ENCODE measurements around the gene TNNI3. TPM values are rescaled to one million over a fixed set of nuclear protein-coding genes. Genes with fewer than 3 reads are reported as not detected.
A peak's percentile ranks its signal among the peaks of the same experiment; 100 is the strongest.

Gene TNNI3
- not detected in 2 replicates for total RNA-seq (2012; rRNA removed)
- polyA plus RNA-seq (2012; rRNA removed): not detected in 2 replicates
- polyA plus RNA-seq (2012; cell fraction: cytosol; rRNA removed): 0.09 and 0.24 TPM in 2 replicates
- polyA plus RNA-seq (2012; cell fraction: nucleus; rRNA removed; ENCODE audit: low replicate concordance): 0.26 and 0.28 TPM in 2 replicates
- percentile 11 among the genes with signal in this experiment for Bru-seq, nascent RNA
- not detected for BruChase-seq, experiment 1, labeled RNA remaining after a 6-hour chase
- not detected for BruChase-seq, experiment 2, labeled RNA remaining after a 2-hour chase
- long read RNA-seq: 0 reads

DNA sequence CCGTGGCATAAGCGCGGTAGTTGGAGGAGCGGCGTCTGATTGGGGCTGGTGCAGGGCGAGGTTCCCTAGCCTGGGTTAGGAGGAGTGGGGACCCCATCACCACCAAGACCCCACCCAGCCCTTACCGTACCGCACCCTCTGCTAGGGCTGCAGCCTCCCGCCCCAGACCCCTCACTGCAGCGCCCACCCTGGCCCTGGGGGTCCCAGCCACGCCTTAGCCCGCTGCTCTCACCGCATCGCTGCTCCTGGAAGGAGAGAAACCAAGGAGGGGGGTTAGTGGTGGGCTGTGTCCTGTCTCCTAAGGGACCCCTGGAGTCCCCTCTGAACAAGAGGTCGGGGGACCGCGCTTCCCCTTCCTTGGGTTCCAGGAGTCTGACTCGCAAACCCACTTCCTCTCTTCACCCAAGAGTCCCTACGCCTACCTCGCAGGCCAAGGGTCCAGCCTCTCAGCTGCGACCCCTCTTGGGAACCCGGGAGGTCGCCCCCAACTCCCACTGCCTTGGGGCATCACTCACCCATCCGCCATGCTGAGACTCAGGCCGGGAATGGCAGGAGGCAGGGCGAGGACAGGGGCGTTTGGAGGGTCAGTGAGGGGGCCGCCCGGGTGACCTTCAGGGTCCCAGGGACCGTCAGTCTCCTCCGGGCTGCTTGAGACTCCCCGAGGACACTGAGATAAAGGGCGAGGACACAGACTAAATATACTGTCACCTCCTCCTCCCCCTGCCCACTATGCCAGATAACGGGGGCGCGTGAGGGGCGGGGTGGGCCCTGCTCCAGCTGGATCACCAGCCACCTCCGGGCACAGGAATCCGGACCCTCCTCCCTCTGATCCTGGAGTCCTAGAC lies at the start of gene TNNI3:
Gene TNNI3, minus strand, starts transcription at position 669 of the 845 bp plus-strand sequence. Its CDS starts 143 bp downstream, at position 526.
- ATAC-seq (ENCODE audit: low read depth): no peak
- H3K14ac ChIP-seq (replicated peaks; ENCODE audit: low read depth, low read length): no peak within 1 kb of the TSS
- H3K9ac ChIP-seq (ENCODE audit: low read depth, low read length): no peak within 1 kb of the TSS
- no peaks in the 10 kb centered on the region for H3K9me3 ChIP-seq (ENCODE audit: control insufficient read depth, insufficient read depth, low read length)
- H3K23ac ChIP-seq (ENCODE audit: low read depth, low read length): no peak within 1 kb of the TSS
- dilution Hi-C loops (cut with HindIII; ENCODE audit: low sequenced_read_pairs, unreplicated experiment) (no loop called here), in situ Hi-C loops (cut with MboI; ENCODE audit: low sequenced_read_pairs) (no loop called here), intact Hi-C loops (cut with micrococcal nuclease) (no loop called here)
- no peak within 1 kb of the TSS for H3K18ac ChIP-seq (ENCODE audit: low read depth, low read length)
- no peak within 1 kb of the TSS for H4K8ac ChIP-seq (ENCODE audit: low read depth in 2 of 2, low read length in 2 of 2)
- H2AK9ac ChIP-seq (replicated peaks; ENCODE audit: low read depth, low read length, poor library complexity): no peak within 1 kb of the TSS
- H2BK5ac ChIP-seq (ENCODE audit: low read depth, low read length, poor library complexity, severe bottlenecking): no peak within 1 kb of the TSS
- H3K9me1 ChIP-seq (ENCODE audit: insufficient read depth, low read length): no peaks in the 10 kb centered on the region
- POLR2A ChIA-PET (ENCODE audit: unreplicated experiment): no interaction called here
- no peaks in the 10 kb centered on the region for H3K79me1 ChIP-seq (ENCODE audit: low read depth in 1 of 2, low read length in 2 of 2)
- no peak within 1 kb of the TSS for H2BK15ac ChIP-seq (ENCODE audit: low read depth, low read length)
- peaks cover 40% of the 10 kb centered on the region for H3K27me3 ChIP-seq (ENCODE audit: control insufficient read depth, insufficient read depth, low read length)
- H3K36me3 ChIP-seq (ENCODE audit: control insufficient read depth, insufficient read depth, low read length): no peaks in the 10 kb centered on the region
- H3K56ac ChIP-seq (ENCODE audit: extremely low read depth, insufficient read depth, low read length): no peak within 1 kb of the TSS
- H3K4ac ChIP-seq (ENCODE audit: low read depth, low read length): no peak within 1 kb of the TSS
- no peak within 1 kb of the TSS for H2BK120ac ChIP-seq (ENCODE audit: low read depth, low read length)
- H4K20me1 ChIP-seq (ENCODE audit: insufficient read depth, low read length): no peaks in the 10 kb centered on the region
- no peak within 1 kb of the TSS for H2AK5ac ChIP-seq (ENCODE audit: low read depth, low read length)
- CTCF ChIA-PET: no interaction called here
- no peak within 1 kb of the TSS for H3K4me2 ChIP-seq (ENCODE audit: low read depth, low read length)
- H3K27ac ChIP-seq (ENCODE audit: insufficient read depth, low read length): no peak within 1 kb of the TSS
- peak within 1 kb of the TSS; percentile 71 for H2AFZ ChIP-seq (replicated peaks; ENCODE audit: low read length, poor library complexity)
- no peak within 1 kb of the TSS for H4K5ac ChIP-seq (ENCODE audit: low read depth, low read length)
- no TSS peak for BruUV-seq (replicated peaks)
- DNase-seq: no peak
- 50% methylated on average over 7 of the region's 39 CpGs; no CpG with 5 or more reads in 1 of the 2 experiments for WGBS, 2 experiments (ENCODE audit: extremely low coverage in 2 of 2, insufficient read length in 1 of 2)
- H2BK20ac ChIP-seq (ENCODE audit: low read depth, low read length): no peak within 1 kb of the TSS
- no peak within 1 kb of the TSS for H4K91ac ChIP-seq (ENCODE audit: insufficient read depth, low read depth, low read length)
- peaks cover 2% of the 10 kb centered on the region; the same call in 1 of the 2 replicates for H3K4me1 ChIP-seq (ENCODE audit: control insufficient read depth, insufficient read depth, low read length)
- H3K4me3 ChIP-seq (ENCODE audit: insufficient read depth, low read depth, low read length): no peak within 1 kb of the TSS
- TF ChIP-seq RCOR1 (IDR thresholded peaks at IDR 0.05; ENCODE audit: insufficient replicate concordance, low read length) (no peak), POLR2A (IDR thresholded peaks at IDR 0.05; ENCODE audit: low read depth, low read length) (no peak), MXI1 (IDR thresholded peaks at IDR 0.05; ENCODE audit: borderline replicate concordance, low read depth, low read length) (no peak), ELK1 (IDR thresholded peaks at IDR 0.05; ENCODE audit: borderline replicate concordance, low read depth, low read length) (no peak), SMC3 (IDR thresholded peaks at IDR 0.05; ENCODE audit: low read depth, low read length) (no peak), FOS (IDR thresholded peaks at IDR 0.05; ENCODE audit: low read depth, low read length) (no peak), CHD1 (IDR thresholded peaks at IDR 0.05; ENCODE audit: low read depth, low read length) (no peak), CTCF (conservative IDR thresholded peaks at IDR 0.05; ENCODE audit: low read depth, low read length) (no peak), CEBPB (IDR thresholded peaks at IDR 0.05; ENCODE audit: low read depth, low read length) (no peak), MAFK (IDR thresholded peaks at IDR 0.05; ENCODE audit: low read depth, low read length) (no peak), RAD21 (IDR thresholded peaks at IDR 0.05; ENCODE audit: low read length) (no peak), RFX5 (IDR thresholded peaks at IDR 0.05; ENCODE audit: low read depth, low read length) (no peak), NFE2L2 (IDR thresholded peaks at IDR 0.05; ENCODE audit: low read depth, low read length) (no peak), USF2 (IDR thresholded peaks at IDR 0.05; ENCODE audit: low read depth, low read length) (no peak)
